Measurements from ENCODE around the gene ENTREP1.

GRCh38 chr9:69377291-69377690, 52.3 kb downstream of the ENTREP1 start:
- TF ChIP-seq REST (IDR thresholded peaks at IDR 0.05; ENCODE audit: insufficient read depth in 1 of 2, low read depth in 2 of 2, low read length in 2 of 2) (no peak), TAF1 (IDR thresholded peaks at IDR 0.05; ENCODE audit: borderline replicate concordance, insufficient read depth, low read length) (no peak), POLR2AphosphoS5 (IDR thresholded peaks at IDR 0.05; ENCODE audit: low read depth, low read length) (no peak)
